ENCODE data around the gene NR1H4.

Gene NR1H4

GRCh38 chr12:100608776-100609175, 135.1 kb downstream of the NR1H4 start:
- Mint-ChIP-seq H3K27me3 (peaks cover 8% of the 10 kb centered on the region), H3K4me3 (no peak overlapping the region), H3K27ac (no peak overlapping the region), H3K4me1 (no peaks in the 10 kb centered on the region), H3K9me3 (peaks cover 9 to 13% of the 10 kb centered on the region in 2 donors)
- no peak for ATAC-seq
- DNase-seq: no peak

DNA sequence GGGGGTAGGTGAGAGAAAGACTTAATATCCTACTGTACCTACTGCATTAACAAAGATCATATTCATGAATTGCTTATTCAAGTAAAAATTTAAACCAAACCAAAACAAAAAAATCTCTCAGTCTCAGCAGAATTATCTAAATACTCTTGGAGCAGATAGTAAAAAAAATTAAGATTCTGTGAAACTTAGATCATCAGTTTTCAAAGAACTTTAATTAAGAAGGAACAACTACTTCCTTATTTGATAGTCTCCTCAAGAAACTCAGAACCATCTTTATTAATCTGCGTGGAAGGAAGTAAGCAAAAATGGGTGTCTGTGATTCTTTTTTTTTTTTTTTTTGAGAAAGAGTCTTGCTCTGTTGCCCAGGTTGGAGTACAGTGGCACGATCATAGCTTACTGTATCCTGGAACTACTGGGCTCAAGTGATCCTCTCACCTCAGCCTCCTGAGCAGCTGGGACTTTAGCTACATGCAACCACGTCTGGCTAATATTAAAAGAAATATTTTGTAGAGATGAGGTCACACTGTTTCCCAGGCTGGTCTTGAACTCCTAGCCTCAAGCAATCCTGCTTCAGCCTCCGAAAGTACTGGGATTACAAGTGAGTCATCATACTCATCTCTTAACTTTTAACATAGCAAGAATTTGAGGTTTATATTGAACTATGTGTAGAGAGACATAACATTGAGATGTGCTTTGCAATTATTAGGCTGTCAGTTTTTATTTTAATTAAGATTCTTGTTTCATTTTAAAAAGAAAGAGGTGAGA, 137.2 kb downstream of the NR1H4 start:
- no peak overlapping the region for H3K4me3 Mint-ChIP-seq

DNA sequence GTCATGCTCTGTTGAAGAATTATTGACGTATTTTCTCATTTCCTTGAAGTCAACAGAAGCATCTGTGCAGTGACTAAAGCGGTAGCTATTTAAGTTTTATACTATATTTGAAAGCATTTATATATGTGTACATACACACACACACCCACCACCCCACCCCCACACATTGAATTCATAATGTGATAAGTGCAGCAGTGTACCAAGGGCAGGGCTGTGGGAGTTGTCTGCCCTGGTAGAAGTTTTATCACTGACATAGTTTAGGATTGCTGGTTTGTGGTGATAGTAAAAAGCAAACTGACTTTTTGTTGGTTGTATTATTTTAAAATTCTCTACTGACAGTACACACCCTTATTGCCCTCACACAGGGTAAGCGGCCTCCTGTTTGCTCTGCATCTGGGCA, 138.9 kb downstream of the NR1H4 start:
- peaks cover 2% of the 10 kb centered on the region for H3K27me3 Mint-ChIP-seq
- DNase-seq (no peak), ATAC-seq (no peak)
- peaks cover 1 to 3% of the 10 kb centered on the region in 2 donors for H3K9me3 Mint-ChIP-seq
- H3K27ac Mint-ChIP-seq: no peak overlapping the region
- no peaks in the 10 kb centered on the region for H3K4me1 Mint-ChIP-seq
- H3K4me3 Mint-ChIP-seq: no peak overlapping the region

More for the DNA sequence above, 137.2 kb downstream of the NR1H4 start:
- Mint-ChIP-seq H3K27ac (no peak overlapping the region), H3K9me3 (peaks cover 9 to 13% of the 10 kb centered on the region in 2 donors), H3K4me1 (no peaks in the 10 kb centered on the region), H3K27me3 (peaks cover 8% of the 10 kb centered on the region)
- no peak for DNase-seq
- ATAC-seq: no peak
